Measurements from ENCODE around the gene OR51V1. TPM values are rescaled to one million over a fixed set of nuclear protein-coding genes. Genes with fewer than 3 reads are reported as not detected.
"Not testable (repeated sequence)": the region's sequence is repeated elsewhere in the genome, so short reads cannot be mapped to it uniquely, and the experiment has no call there.

The OR51V1 gene
- total RNA-seq, 1 donor from 2014 or later, result not detected

DNA sequence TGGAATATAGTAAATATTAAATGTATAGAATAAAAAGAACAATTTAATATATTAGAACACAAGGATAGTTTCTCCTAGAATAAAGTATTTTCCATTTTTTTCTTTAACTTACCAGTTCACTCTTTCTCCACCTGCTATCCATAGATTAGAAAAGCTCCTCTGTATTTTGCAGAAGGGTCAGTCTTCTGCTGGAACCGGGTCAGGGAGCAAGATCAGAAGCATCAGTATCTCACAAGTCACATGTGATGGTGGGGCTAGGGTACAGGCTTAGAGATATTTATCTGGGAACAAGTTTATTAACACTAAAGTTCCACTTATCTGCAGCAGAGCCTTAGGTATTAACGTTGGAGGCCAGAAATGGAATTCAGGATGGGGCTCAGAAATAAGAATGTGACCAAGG lies 28.6 kb downstream of the OR51V1 start:
- no peak for DNase-seq (ENCODE audit: low read depth, low spot score)

DNA sequence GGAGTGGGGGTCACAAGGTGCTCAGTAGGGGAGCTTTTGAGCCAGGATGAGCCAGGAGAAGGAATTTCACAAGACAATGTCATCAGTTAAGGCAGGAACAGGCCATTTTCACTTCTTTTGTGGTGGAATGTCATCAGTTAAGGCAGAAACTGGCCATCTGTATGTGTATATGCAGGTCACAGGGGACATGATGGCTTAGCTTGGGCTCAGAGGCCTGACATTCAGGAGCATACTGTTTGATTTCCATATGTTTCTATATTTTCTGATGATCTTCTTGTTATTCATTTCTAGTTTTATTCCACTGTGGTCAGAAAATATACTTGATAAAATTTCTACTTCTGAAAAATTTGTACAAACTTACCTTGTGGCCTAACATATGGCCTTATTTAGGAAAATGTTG lies 34.6 kb downstream of the OR51V1 start:
- DNase-seq (ENCODE audit: low read depth, low spot score), result not testable (repeated sequence)

DNA sequence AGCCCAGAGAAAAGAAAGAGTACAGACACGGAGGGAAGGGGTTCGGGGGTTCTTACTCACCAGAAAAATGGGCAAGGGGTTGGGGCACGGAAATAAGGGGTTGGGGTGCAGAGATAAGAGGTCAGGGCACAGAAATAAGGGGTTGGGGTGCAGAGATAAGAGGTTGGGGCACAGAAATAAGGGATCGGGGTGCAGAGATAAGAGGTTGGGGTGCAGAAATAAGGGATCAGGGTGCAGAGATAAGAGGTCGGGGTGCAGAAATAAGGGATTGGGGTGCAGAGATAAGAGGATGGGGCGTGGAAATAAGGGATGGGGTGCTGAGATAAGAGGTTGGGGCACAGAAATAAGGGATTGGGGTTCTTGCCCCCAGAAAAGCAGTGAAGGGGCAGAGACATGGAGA lies 35.7 kb downstream of the OR51V1 start:
- not testable (repeated sequence) for DNase-seq (ENCODE audit: low read depth, low spot score)

DNA sequence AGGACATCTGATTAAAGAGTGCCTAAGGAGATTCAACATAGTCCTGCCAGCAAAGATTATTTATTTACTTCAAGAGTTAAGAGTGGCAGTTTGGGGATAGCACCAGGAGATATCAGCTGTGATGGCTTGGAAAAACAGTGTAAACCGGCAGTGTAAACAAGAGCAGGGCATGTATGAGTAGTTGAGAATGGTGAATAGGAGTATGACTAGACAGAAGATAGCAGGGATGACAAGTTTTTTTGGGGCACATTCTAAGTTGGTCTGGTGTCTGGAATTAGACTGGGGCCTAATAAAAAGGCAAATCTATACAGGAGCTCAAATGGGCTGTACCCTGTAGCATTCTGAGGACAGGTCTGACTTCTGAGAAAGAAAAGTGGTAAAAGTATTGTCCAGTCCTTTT lies 39.4 kb downstream of the OR51V1 start:
- DNase-seq (ENCODE audit: low read depth, low spot score), result not testable (repeated sequence)

DNA sequence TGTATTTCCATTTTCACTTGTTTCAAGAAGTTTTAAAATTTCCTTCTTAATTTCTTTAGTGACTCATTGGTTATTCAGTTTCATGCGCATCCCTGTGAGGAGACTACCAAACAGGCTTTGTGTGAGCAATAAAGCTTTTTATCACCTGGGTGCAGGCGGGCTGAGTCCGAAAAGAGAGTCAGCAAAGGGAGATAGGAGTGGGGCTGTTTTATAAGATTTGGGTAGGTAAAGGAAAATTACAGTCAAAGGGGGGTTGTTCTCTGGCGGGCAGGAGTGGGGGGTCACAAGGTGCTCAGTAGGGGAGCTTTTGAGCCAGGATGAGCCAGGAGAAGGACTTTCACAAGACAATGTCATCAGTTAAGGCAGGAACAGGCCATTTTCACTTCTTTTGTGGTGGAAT lies 40.3 kb downstream of the OR51V1 start:
- not testable (repeated sequence) for DNase-seq (ENCODE audit: low read depth, low spot score)

DNA sequence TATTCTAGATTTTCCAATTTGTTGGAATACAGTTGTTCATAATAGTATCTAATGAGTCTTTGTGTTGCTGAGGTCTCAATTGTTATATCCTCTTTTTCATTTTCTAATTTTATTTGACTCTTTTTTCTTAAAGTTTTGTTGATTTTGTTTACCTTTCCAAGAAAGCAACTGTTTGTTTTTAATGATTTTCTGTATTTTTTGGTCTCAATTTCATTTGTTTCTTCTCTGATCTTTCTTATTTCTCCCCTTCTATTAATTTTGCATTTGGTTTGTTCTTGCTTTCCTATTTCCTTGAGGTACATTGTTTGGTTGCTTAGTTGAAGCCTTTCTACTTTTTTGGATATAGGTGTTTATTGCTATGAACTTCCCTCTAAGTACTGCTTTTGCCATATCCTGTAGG lies 40.7 kb downstream of the OR51V1 start:
- no peak for DNase-seq (ENCODE audit: low read depth, low spot score)

DNA sequence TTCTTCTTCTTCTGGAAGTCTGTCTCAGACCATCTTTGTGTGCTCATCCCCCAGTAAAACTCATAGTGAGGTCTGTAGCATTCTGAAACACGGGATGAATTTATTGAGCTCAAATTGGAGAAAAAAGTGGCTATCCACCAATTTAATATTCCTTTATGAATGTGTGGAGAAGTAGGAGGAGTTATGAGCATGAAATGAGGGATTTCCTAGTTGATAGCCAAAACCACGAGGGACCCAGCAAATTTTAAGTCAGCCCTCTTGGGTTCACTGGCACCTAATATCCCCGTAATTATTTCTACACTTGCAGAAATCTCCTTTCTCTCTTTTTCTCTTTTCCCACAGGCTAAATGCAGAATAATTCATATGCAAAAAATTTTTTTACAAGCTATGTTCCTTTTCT lies 45.8 kb downstream of the OR51V1 start, which contains the start of gene OR52A1:
Gene OR52A1, minus strand, starts transcription at position 101 of the 400 bp plus-strand sequence. CDS start 2,388 bp downstream, outside the sequence.
- no peak for DNase-seq (ENCODE audit: low read depth, low spot score)

DNA sequence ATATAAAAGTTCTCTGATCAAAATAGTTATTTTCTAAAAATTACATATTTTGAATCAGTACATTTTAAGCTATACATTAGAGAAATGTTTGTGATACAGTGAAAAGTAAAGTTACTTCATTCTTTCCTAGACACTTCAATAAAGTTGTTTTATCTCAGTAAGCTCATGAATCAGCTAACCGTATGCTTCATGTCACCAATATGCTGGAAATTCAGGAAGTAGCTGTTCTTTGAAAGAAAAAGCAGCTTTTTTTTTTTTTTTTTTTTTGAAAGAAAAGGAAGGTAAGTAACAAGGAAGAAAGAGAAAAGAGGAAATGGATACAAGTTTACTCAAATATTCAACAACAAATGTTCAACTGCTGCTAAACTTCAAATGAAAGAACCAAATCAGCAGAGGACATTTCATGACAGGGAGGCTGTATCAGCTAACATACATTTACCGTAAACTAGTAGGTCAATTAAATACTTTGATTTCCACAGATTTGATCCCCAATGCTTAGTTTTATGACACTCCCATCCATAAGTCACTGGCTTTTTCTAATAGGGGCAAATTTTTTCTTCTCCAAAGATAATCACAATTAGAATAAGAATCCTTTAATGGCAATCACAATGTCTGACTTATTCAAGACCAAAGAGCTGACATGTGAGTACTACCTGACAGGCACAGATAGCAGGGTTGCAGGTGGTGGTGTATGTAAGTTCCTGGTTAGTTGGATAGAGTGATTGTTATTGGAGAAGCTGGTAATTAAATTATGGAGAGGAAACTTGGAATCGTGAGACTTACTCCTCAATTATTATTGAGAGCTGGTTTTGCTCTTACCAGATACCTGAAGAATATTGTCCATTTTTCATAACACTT lies 46.7 kb downstream of the OR51V1 start:
- DNase-seq (ENCODE audit: low read depth, low spot score), result no peak

DNA sequence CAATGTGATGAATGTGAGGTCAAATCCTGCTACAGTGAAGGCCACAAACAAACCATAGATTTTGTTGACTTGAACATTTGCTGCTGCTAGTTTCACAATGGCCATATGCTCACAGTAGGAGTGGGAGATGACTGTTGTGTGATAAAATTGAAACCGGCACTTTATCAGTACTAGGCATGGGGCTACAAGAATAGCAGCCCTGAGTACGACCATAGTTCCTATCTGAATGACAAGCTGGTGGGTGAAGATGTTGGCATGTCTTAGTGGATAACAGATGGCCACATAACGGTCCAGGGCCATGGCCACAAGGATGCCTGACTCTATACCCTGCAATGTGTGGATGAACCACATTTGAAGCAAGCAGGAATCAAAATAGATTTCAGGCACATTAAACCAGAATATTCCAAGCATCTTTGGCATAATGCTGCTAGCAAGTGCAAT lies 48.7 kb downstream of the OR51V1 start:
- no peak for DNase-seq (ENCODE audit: low read depth, low spot score)

Other genes starting within 250 kb of the OR51V1 start
- not detected in 2 replicates for gene OR51A2, start 245.0 kb downstream of the OR51V1 start, total RNA-seq
- not detected in 2 replicates for gene OR51L1, start 205.8 kb downstream of the OR51V1 start, total RNA-seq
- gene OR52J3, start 154.2 kb downstream of the OR51V1 start, total RNA-seq, result not detected in 2 replicates
- not detected in 2 replicates for gene OR52E2, start 141.1 kb downstream of the OR51V1 start, total RNA-seq
- not detected in 2 replicates for gene OR52E1, start 131.1 kb downstream of the OR51V1 start, total RNA-seq
- gene OR52A5, start 62.3 kb downstream of the OR51V1 start, total RNA-seq, result not detected in 2 replicates
- not detected in 2 replicates for gene OR52A1, start 45.9 kb downstream of the OR51V1 start, total RNA-seq
- gene HBB, start 26.4 kb upstream of the OR51V1 start, total RNA-seq, result not detected in 2 replicates
- gene HBD, start 33.8 kb upstream of the OR51V1 start, total RNA-seq, result not detected in 2 replicates
- not detected in 2 replicates for gene HBG1, start 49.2 kb upstream of the OR51V1 start, total RNA-seq
- gene HBG2, start 54.1 kb upstream of the OR51V1 start, total RNA-seq, result not detected in 2 replicates
- gene HBE1, start 69.3 kb upstream of the OR51V1 start, total RNA-seq, result not detected in 2 replicates
- not detected in 2 replicates for gene OR51B4, start 101.3 kb upstream of the OR51V1 start, total RNA-seq
- not detected in 2 replicates for gene OR51B2, start 123.6 kb upstream of the OR51V1 start, total RNA-seq
- gene OR51B5, start 142.8 kb upstream of the OR51V1 start, total RNA-seq, result not detected in 2 replicates
- not detected in 2 replicates for gene OR51B6, start 150.8 kb upstream of the OR51V1 start, total RNA-seq
- not detected in 2 replicates for gene OR51M1, start 183.1 kb upstream of the OR51V1 start, total RNA-seq
- not detected in 2 replicates for gene OR51Q1, start 221.4 kb upstream of the OR51V1 start, total RNA-seq
- gene OR51I1, start 240.8 kb upstream of the OR51V1 start, total RNA-seq, result not detected in 2 replicates
- not detected in 2 replicates for gene OR51I2, start 248.6 kb upstream of the OR51V1 start, total RNA-seq